WTC11 (cell line): Measurements from ENCODE around the gene TEX10. TPM values are rescaled to one million over a fixed set of nuclear protein-coding genes. Genes with fewer than 3 reads are reported as not detected.

ENCODE experiments used
- ATAC-seq: fragments of 200-7000 bp; cut with Tn5 transposase; 2 replicates; pipeline ENCODE4 v1.10.0; 2021; ENCODE audit warnings: mild to moderate bottlenecking, moderate library complexity
- CTCF ChIA-PET: fragments of 300-600 bp; sonication (Branson Sonifier 250); formaldehyde crosslinking; loops from one replicate; lab custom pipeline; 2021; ENCODE audit warnings: antibody characterized with exemption; lab: Charles Lee
- POLR2A ChIA-PET: fragments of 350-600 bp; sonication (Branson Sonifier 250); formaldehyde crosslinking; loops from one replicate; lab custom pipeline; 2021; ENCODE audit warnings: antibody characterized with exemption; lab: Charles Lee
- DNase-seq: peaks from one replicate; pipeline ENCODE4 v3.0.0; 2021; ENCODE audit warnings: low spot score
- H3K27ac Mint-ChIP-seq: 2 replicates; pipeline ENCODE4 v1.8.0; 2021; ENCODE audit warnings: mixed read lengths
- H3K27me3 Mint-ChIP-seq: 2 replicates; pipeline ENCODE4 v1.8.0; 2021; ENCODE audit warnings: low read depth, mild to moderate bottlenecking, moderate library complexity, mixed read lengths
- H3K36me3 Mint-ChIP-seq: 2 replicates; pipeline ENCODE4 v1.8.0; 2021; ENCODE audit warnings: mixed read lengths
- H3K4me1 Mint-ChIP-seq: 2 replicates; pipeline ENCODE4 v1.8.0; 2022; ENCODE audit warnings: mixed read lengths
- H3K4me3 Mint-ChIP-seq: 2 replicates; pipeline ENCODE4 v1.8.0; 2021; ENCODE audit warnings: mild to moderate bottlenecking, moderate library complexity, mixed read lengths
- H3K9me3 Mint-ChIP-seq: 2 replicates; pipeline ENCODE4 v1.8.0; 2021; ENCODE audit warnings: mixed read lengths
- ELF4 ChIP-seq: sonication (generic); formaldehyde crosslinking; IDR thresholded peaks from 2 replicates; pipeline ENCODE4 v1.8.1; 2022; ENCODE audit warnings: low read depth, mild to moderate bottlenecking, moderate library complexity, missing genetic modification reagents
- FOXJ3 ChIP-seq: sonication (generic); formaldehyde crosslinking; IDR thresholded peaks from 2 replicates; pipeline ENCODE4 v1.9.0; 2021; ENCODE audit warnings: missing genetic modification reagents, mild to moderate bottlenecking, borderline replicate concordance
- GABPB1 ChIP-seq: sonication (generic); formaldehyde crosslinking; IDR thresholded peaks from 2 replicates; pipeline ENCODE4 v1.8.1; 2023; ENCODE audit warnings: mild to moderate bottlenecking, missing genetic modification reagents
- IRF2 ChIP-seq: sonication (generic); formaldehyde crosslinking; IDR thresholded peaks from 2 replicates; pipeline ENCODE4 v1.8.0; 2022; ENCODE audit warnings: low read depth, missing genetic modification reagents, borderline replicate concordance
- KAT7 ChIP-seq: sonication (generic); formaldehyde crosslinking; IDR thresholded peaks from 2 replicates; pipeline ENCODE4 v1.8.1; 2023; ENCODE audit warnings: missing genetic modification reagents, mild to moderate bottlenecking, borderline replicate concordance
- MYBL2 ChIP-seq: sonication (generic); formaldehyde crosslinking; IDR thresholded peaks from 2 replicates; pipeline ENCODE4 v1.8.1; 2023; ENCODE audit warnings: mild to moderate bottlenecking, moderate library complexity, missing genetic modification reagents
- NFYB ChIP-seq: sonication (generic); formaldehyde crosslinking; conservative IDR thresholded peaks from 2 replicates; pipeline ENCODE4 v1.8.0; 2022; ENCODE audit warnings: low read depth, missing genetic modification reagents
- NR2C2 ChIP-seq: sonication (generic); formaldehyde crosslinking; IDR thresholded peaks from 2 replicates; pipeline ENCODE4 v1.8.0; 2022; ENCODE audit warnings: mild to moderate bottlenecking, missing genetic modification reagents
- RORB ChIP-seq: fragments of 250-450 bp; sonication (Bioruptor Pico); IDR thresholded peaks from 2 replicates; pipeline ENCODE4 v1.9.0; 2021; ENCODE audit warnings: mild to moderate bottlenecking
- SP1 ChIP-seq: sonication (generic); formaldehyde crosslinking; conservative IDR thresholded peaks from 2 replicates; pipeline ENCODE4 v1.8.1; 2022; ENCODE audit warnings: missing genetic modification reagents
- TEAD1 ChIP-seq: sonication (generic); formaldehyde crosslinking; IDR thresholded peaks from 2 replicates; pipeline ENCODE4 v1.8.0; 2022; ENCODE audit warnings: mild to moderate bottlenecking, missing genetic modification reagents
- TEAD4 ChIP-seq: sonication (generic); formaldehyde crosslinking; IDR thresholded peaks from 2 replicates; pipeline ENCODE4 v1.8.0; 2022; ENCODE audit warnings: mild to moderate bottlenecking, missing genetic modification reagents
- TP53 ChIP-seq: sonication (generic); formaldehyde crosslinking; IDR thresholded peaks from 2 replicates; pipeline ENCODE4 v1.8.1; 2023; ENCODE audit warnings: mild to moderate bottlenecking, missing genetic modification reagents
- ZNF219 ChIP-seq: sonication (generic); formaldehyde crosslinking; IDR thresholded peaks from 2 replicates; pipeline ENCODE4 v1.8.0; 2023; ENCODE audit warnings: missing genetic modification reagents, mild to moderate bottlenecking, borderline replicate concordance
- ZNF281 ChIP-seq: sonication (generic); formaldehyde crosslinking; IDR thresholded peaks from 2 replicates; pipeline ENCODE4 v1.8.0; 2023; ENCODE audit warnings: mild to moderate bottlenecking, missing genetic modification reagents
- ZNF423 ChIP-seq: fragments of 250-450 bp; sonication (Bioruptor Pico); IDR thresholded peaks from 2 replicates; pipeline ENCODE4 v2.1.2; 2022; ENCODE audit warnings: mild to moderate bottlenecking, moderate library complexity
- total RNA-seq: library from RNA; stranded (reverse); gene quantifications from 3 replicates; pipeline ENCODE4 v1.2.3, GENCODE V29; 2021
- TF ChIP-seq, protein P1 (sequence below): sonication (generic); formaldehyde crosslinking; IDR thresholded peaks from 2 replicates; pipeline ENCODE4 v1.8.0; 2022; ENCODE audit warnings: mild to moderate bottlenecking, missing genetic modification reagents
- TF ChIP-seq, protein P2 (sequence below): fragments of 200-600 bp; IDR thresholded peaks from 2 replicates; pipeline ENCODE4 v1.8.0; 2022; ENCODE audit warnings: antibody characterized with exemption
- TF ChIP-seq, protein P3 (sequence below): sonication (generic); formaldehyde crosslinking; IDR thresholded peaks from 2 replicates; pipeline ENCODE4 v1.8.0; 2022; ENCODE audit warnings: mild to moderate bottlenecking, missing genetic modification reagents
- TF ChIP-seq, protein P4 (sequence below): fragments of 250-450 bp; sonication (Bioruptor Pico); conservative IDR thresholded peaks from 2 replicates; pipeline ENCODE4 v1.9.0; 2021; ENCODE audit warnings: mild to moderate bottlenecking
- TF ChIP-seq, protein P5 (sequence below): sonication (generic); formaldehyde crosslinking; IDR thresholded peaks from 2 replicates; pipeline ENCODE4 v1.8.1; 2022; ENCODE audit warnings: mild to moderate bottlenecking, moderate library complexity, missing genetic modification reagents

Gene TEX10
- total RNA-seq, 1 experiment from 2014 or later: 64.7 TPM

- TF ChIP-seq TEAD4: no peak
- no peak for TF ChIP-seq ELF4
- TF ChIP-seq ZNF219 (CRISPR knock-in tag): no peak
- TF ChIP-seq, protein P1, sequence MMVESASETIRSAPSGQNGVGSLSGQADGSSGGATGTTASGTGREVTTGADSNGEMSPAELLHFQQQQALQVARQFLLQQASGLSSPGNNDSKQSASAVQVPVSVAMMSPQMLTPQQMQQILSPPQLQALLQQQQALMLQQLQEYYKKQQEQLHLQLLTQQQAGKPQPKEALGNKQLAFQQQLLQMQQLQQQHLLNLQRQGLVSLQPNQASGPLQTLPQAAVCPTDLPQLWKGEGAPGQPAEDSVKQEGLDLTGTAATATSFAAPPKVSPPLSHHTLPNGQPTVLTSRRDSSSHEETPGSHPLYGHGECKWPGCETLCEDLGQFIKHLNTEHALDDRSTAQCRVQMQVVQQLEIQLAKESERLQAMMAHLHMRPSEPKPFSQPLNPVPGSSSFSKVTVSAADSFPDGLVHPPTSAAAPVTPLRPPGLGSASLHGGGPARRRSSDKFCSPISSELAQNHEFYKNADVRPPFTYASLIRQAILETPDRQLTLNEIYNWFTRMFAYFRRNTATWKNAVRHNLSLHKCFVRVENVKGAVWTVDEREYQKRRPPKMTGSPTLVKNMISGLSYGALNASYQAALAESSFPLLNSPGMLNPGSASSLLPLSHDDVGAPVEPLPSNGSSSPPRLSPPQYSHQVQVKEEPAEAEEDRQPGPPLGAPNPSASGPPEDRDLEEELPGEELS (CRISPR knock-in tag): no peak
Measured at GRCh38 chr9:100359057-100359456, 6.3 kb upstream of the TEX10 start (continued).

DNA sequence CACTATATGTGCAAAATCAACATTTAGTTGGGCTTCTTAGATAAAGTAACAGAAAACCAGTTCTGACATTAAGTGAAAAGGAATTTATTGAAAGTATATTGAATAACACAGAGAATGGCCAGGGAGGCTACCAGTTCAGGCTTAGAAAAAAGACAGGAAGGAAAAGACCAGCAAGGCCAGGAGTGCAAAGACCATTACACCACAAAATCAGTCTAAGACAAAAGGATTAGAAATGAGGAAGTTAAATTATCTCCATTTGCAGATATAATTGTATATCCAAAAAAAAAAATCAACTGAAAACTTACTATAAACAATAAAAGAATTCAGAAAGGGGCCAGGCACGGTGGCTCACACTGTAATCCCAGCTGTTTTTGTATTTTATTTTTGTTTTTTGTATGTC, 4.8 kb upstream of the TEX10 start:
- DNase-seq (no peak), ATAC-seq (no peak)
- no peak overlapping the region for H3K4me3 Mint-ChIP-seq
- H3K36me3 Mint-ChIP-seq: peaks cover 38% of the 10 kb centered on the region
- H3K9me3 Mint-ChIP-seq: peaks cover 22% of the 10 kb centered on the region
- H3K27ac Mint-ChIP-seq: no peak overlapping the region
- POLR2A ChIA-PET: no interaction called here
- no peaks in the 10 kb centered on the region for H3K27me3 Mint-ChIP-seq
- CTCF ChIA-PET: no interaction called here
- peaks cover 24% of the 10 kb centered on the region for H3K4me1 Mint-ChIP-seq
- TF ChIP-seq, protein P2, sequence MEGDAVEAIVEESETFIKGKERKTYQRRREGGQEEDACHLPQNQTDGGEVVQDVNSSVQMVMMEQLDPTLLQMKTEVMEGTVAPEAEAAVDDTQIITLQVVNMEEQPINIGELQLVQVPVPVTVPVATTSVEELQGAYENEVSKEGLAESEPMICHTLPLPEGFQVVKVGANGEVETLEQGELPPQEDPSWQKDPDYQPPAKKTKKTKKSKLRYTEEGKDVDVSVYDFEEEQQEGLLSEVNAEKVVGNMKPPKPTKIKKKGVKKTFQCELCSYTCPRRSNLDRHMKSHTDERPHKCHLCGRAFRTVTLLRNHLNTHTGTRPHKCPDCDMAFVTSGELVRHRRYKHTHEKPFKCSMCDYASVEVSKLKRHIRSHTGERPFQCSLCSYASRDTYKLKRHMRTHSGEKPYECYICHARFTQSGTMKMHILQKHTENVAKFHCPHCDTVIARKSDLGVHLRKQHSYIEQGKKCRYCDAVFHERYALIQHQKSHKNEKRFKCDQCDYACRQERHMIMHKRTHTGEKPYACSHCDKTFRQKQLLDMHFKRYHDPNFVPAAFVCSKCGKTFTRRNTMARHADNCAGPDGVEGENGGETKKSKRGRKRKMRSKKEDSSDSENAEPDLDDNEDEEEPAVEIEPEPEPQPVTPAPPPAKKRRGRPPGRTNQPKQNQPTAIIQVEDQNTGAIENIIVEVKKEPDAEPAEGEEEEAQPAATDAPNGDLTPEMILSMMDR: no peak
- TF ChIP-seq NR2C2 (CRISPR knock-in tag) (no peak), ZNF423 (CRISPR knock-in tag) (no peak), ZNF281 (CRISPR knock-in tag) (no peak), RORB (CRISPR knock-in tag) (no peak), ELF4 (no peak), GABPB1 (CRISPR knock-in tag) (no peak)
- TF ChIP-seq, protein P3, sequence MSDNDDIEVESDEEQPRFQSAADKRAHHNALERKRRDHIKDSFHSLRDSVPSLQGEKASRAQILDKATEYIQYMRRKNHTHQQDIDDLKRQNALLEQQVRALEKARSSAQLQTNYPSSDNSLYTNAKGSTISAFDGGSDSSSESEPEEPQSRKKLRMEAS (CRISPR knock-in tag): no peak
- TF ChIP-seq, all 79 proteins: peak for 0

- Mint-ChIP-seq H3K4me1 (peaks cover 33% of the 10 kb centered on the region), H3K27ac (no peak overlapping the region), H3K36me3 (peaks cover 40% of the 10 kb centered on the region), H3K9me3 (peaks cover 20% of the 10 kb centered on the region), H3K4me3 (no peak overlapping the region), H3K27me3 (no peaks in the 10 kb centered on the region)
- ATAC-seq (no peak), DNase-seq (no peak)
- POLR2A ChIA-PET: no interaction called here
- CTCF ChIA-PET: interaction anchor here (0.7 to 1.7 kb wide), 2 partner anchors 19 to 31 kb away, joined by 3 to 5 read pairs; no protein-coding TSS in a partner anchor
- TF ChIP-seq IRF2 (CRISPR knock-in tag): no peak
- no peak for TF ChIP-seq NFYB (CRISPR knock-in tag)
- TF ChIP-seq, protein P4, sequence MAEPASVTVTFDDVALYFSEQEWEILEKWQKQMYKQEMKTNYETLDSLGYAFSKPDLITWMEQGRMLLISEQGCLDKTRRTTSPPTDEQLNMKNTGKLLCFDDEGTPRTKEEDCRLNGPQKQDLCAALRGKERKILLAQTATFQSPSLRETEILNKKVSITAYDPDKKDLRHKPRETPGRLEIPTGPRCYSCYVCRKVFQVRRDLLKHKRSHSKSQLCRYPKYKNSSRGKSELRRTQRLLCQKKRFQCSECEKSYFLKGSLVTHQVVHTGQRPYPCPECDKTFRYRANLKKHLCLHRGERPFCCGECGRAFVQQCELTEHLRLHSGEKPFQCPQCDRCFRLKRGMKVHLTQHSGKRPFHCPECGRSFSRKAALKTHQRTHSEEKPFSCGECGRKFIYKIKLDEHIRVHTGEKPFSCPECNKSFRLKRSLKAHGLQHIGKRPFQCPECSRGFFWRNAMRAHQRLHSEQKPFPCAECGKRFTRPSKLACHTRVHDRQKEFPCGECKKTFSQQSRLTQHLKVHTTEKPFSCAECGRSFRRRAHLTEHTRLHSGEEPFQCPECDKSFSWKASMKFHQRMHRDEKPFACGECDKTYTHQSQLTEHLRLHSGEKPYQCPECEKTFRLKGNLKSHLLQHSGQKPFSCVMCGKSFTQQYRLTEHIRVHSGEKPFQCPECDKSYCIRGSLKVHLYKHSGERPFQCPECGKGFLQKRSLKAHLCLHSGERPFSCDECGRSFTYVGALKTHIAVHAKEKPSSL: no peak
- TF ChIP-seq KAT7: no peak
- TF ChIP-seq MYBL2: no peak
- TF ChIP-seq FOXJ3 (CRISPR knock-in tag): no peak
- TF ChIP-seq TP53: no peak
- TF ChIP-seq SP1 (CRISPR knock-in tag): no peak
- TF ChIP-seq TEAD1 (CRISPR knock-in tag): no peak
- TF ChIP-seq, protein P5, sequence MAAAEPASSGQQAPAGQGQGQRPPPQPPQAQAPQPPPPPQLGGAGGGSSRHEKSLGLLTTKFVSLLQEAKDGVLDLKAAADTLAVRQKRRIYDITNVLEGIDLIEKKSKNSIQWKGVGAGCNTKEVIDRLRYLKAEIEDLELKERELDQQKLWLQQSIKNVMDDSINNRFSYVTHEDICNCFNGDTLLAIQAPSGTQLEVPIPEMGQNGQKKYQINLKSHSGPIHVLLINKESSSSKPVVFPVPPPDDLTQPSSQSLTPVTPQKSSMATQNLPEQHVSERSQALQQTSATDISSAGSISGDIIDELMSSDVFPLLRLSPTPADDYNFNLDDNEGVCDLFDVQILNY (CRISPR knock-in tag): no peak
Measured at GRCh38 chr9:100355561-100355960, 2.8 kb upstream of the TEX10 start.
